Endothelial cell of umbilical vein (primary cell): ENCODE measurements around the gene CEACAM7. TPM values are rescaled to one million over a fixed set of nuclear protein-coding genes. Genes with fewer than 3 reads are reported as not detected.
"Not testable (repeated sequence)": the region's sequence is repeated elsewhere in the genome, so short reads cannot be mapped to it uniquely, and the experiment has no call there.

Source experiments
- BruUV-seq: library from RNA; stranded (reverse); fragments of 400-500 nt; replicated peaks from 2 replicates; lab custom pipeline; 2021; lab: Mats Ljungman, UMichigan
- CTCF ChIA-PET: fragments of 300-600, 350-600 bp; sonication (Branson Sonifier 250); formaldehyde crosslinking; loops from one replicate; lab custom pipeline; 2021; ENCODE audit warnings: antibody characterized with exemption, inconsistent platforms; lab: Charles Lee
- POLR2A ChIA-PET: fragments of 300-600, 350-600 bp; sonication (Branson Sonifier 250); formaldehyde crosslinking; loops from one replicate; lab custom pipeline; 2021; ENCODE audit warnings: antibody characterized with exemption, inconsistent platforms; lab: Charles Lee
- DNase-seq: peaks from one replicate; pipeline ENCODE4 v3.0.0-alpha.2; 2011; ENCODE audit warnings: low read depth, low spot score
- FAIRE-seq: peaks from 2 replicates; lab custom pipeline; 2011; peaks lifted over from hg19 to GRCh38; lab: Jason Lieb, UNC
- H2AFZ ChIP-seq: 2 replicates; pipeline ENCODE4 v1.6.0; 2012; ENCODE audit warnings: low read depth, low read length, control low read depth, inconsistent platforms
- H3K27ac ChIP-seq: 2 replicates; pipeline ENCODE4 v1.5.1; 2011; ENCODE audit warnings: low read depth, mild to moderate bottlenecking, control low read depth, low read length, moderate library complexity; ENCODE audit not compliant: insufficient read depth
- H3K27me3 ChIP-seq, 2 experiments: 2 replicates each; pipeline versions ENCODE4 v1.6.0 to v1.6.1; 2011; ENCODE audit warnings: low read length in 2 of 2, mixed read lengths in 1 of 2; ENCODE audit not compliant: control insufficient read depth in 2 of 2, insufficient read depth in 2 of 2
- H3K36me3 ChIP-seq, 2 experiments: 2 replicates in 1 of 2; 3 replicates in 1 of 2; pipeline ENCODE4 v1.5.1; 2011; ENCODE audit warnings: low read length in 2 of 2, mild to moderate bottlenecking in 1 of 2, moderate library complexity in 1 of 2; ENCODE audit not compliant: control insufficient read depth in 2 of 2, insufficient read depth in 2 of 2; ENCODE audit errors: extremely low read depth in 1 of 2
- H3K4me1 ChIP-seq: 3 replicates; pipeline ENCODE4 v1.5.1; 2011; ENCODE audit warnings: mild to moderate bottlenecking, low read length; ENCODE audit not compliant: control insufficient read depth, insufficient read depth; ENCODE audit errors: extremely low read depth
- H3K4me2 ChIP-seq: 2 replicates; pipeline ENCODE4 v1.6.1; 2011; ENCODE audit warnings: low read length, control low read depth, mixed read lengths; ENCODE audit not compliant: insufficient read depth
- H3K4me3 ChIP-seq, 3 experiments: fragments of 200-600 bp in 1 of 3; sonication (generic), shearing (Covaris generic) in 1 of 3; replicated peaks in 1 of 3; 2 replicates each; pipeline ENCODE4 v1.5.1; 2011 to 2016; ENCODE audit warnings: control low read depth in 3 of 3, low read length in 3 of 3, mild to moderate bottlenecking in 2 of 3, inconsistent platforms in 1 of 3, low read depth in 1 of 3, moderate library complexity in 1 of 3; ENCODE audit not compliant: insufficient read depth in 1 of 3
- H3K79me2 ChIP-seq: 2 replicates; pipeline ENCODE4 v1.6.0; 2012; ENCODE audit warnings: low read length, inconsistent platforms; ENCODE audit not compliant: control insufficient read depth, insufficient read depth
- H3K9ac ChIP-seq: replicated peaks from 2 replicates; pipeline ENCODE3; 2011; ENCODE audit warnings: low read length, control low read depth; ENCODE audit not compliant: insufficient read depth; ENCODE audit errors: extremely low read depth
- H3K9me1 ChIP-seq: replicated peaks from 3 replicates; pipeline ENCODE4 v1.6.0; 2011; ENCODE audit warnings: mild to moderate bottlenecking, low read length; ENCODE audit not compliant: control insufficient read depth, insufficient read depth; ENCODE audit errors: extremely low read depth
- H3K9me3 ChIP-seq: replicated peaks from 2 replicates; pipeline ENCODE4 v1.5.1; 2012; ENCODE audit warnings: low read length, inconsistent platforms; ENCODE audit not compliant: control insufficient read depth, insufficient read depth
- H4K20me1 ChIP-seq: replicated peaks from 2 replicates; pipeline ENCODE3; 2011; ENCODE audit warnings: mild to moderate bottlenecking, low read length; ENCODE audit not compliant: control insufficient read depth, insufficient read depth; ENCODE audit errors: extremely low read depth
- EZH2 ChIP-seq: IDR thresholded peaks from 2 replicates; pipeline ENCODE4 v1.6.1; 2012; ENCODE audit warnings: borderline replicate concordance, low read depth, mild to moderate bottlenecking, moderate library complexity, low read length, inconsistent platforms; ENCODE audit not compliant: severe bottlenecking
- FOS ChIP-seq: IDR thresholded peaks from 2 replicates; pipeline ENCODE4 v1.6.1; 2011; ENCODE audit warnings: mild to moderate bottlenecking, low read length, moderate library complexity, borderline replicate concordance; ENCODE audit not compliant: insufficient read depth
- GATA2 ChIP-seq: IDR thresholded peaks from 2 replicates; pipeline ENCODE4 v1.7.0; 2011; ENCODE audit warnings: low read depth, mild to moderate bottlenecking, moderate library complexity, mixed read lengths, low read length; ENCODE audit not compliant: insufficient read length, insufficient read depth
- JUN ChIP-seq: IDR thresholded peaks from 2 replicates; pipeline ENCODE4 v1.6.1; 2011; ENCODE audit warnings: borderline replicate concordance, low read depth; ENCODE audit not compliant: insufficient read length, insufficient read depth
- MYC ChIP-seq: IDR thresholded peaks from one replicate; pipeline ENCODE4 v1.6.1; 2011; ENCODE audit warnings: mild to moderate bottlenecking, low read depth, low read length
- POLR2A ChIP-seq: IDR thresholded peaks from 2 replicates; pipeline ENCODE4 v1.6.1; 2012; ENCODE audit warnings: low read depth, mild to moderate bottlenecking, control low read depth, low read length
- POLR2AphosphoS5 ChIP-seq: IDR thresholded peaks from 2 replicates; pipeline ENCODE4 v1.6.1; 2012; ENCODE audit warnings: low read depth, mild to moderate bottlenecking, control low read depth, low read length, moderate library complexity; ENCODE audit not compliant: insufficient read depth
- dilution Hi-C: fragments of 300-500 bp; cut with MboI; formaldehyde crosslinking; loops from one replicate; pipeline ENCODE4 v1.15.0; 2019; ENCODE audit warnings: low sequenced_read_pairs; ENCODE audit not compliant: extremely low pct_ligation_motif_present
- intact Hi-C: fragments of 100-400 bp; cut with micrococcal nuclease; formaldehyde crosslinking; loops from one replicate; pipeline ENCODE4 v1.10.0; 2022
- polyA plus RNA-seq, 4 experiments: library from polyadenylated mRNA; depleted of rRNA in 3 of 4; stranded (reverse) in 3 of 4; unstranded in 1 of 4; fragments of >200 nt; gene quantifications; 2 replicates each; pipeline versions ENCODE4 v1.2.1 to v1.2.3, GENCODE V29; 2011 to 2012; ENCODE audit warnings: missing spikeins in 1 of 4
- total RNA-seq: library from RNA; stranded (reverse); gene quantifications from 2 replicates; pipeline ENCODE4 v1.2.3, GENCODE V29; 2021
- TF ChIP-seq, protein P1 (sequence below): IDR thresholded peaks from 2 replicates; pipeline ENCODE4 v1.6.1; 2011; ENCODE audit not compliant: insufficient read depth, insufficient read length
- TF ChIP-seq, protein P2 (sequence below), 2 donors: IDR thresholded peaks; 1 replicate in 1 of 2; 2 replicates in 1 of 2; pipeline ENCODE4 v1.5.1; 2011; ENCODE audit warnings: low read length in 2 of 2, mild to moderate bottlenecking in 2 of 2, moderate library complexity in 2 of 2, control low read depth in 1 of 2, inconsistent platforms in 1 of 2, low read depth in 1 of 2; ENCODE audit not compliant: insufficient read depth in 1 of 2; ENCODE audit errors: extremely low read depth in 1 of 2

The CEACAM7 gene
- total and polyA plus RNA-seq, 2 donors (not counting 3 experiments of a cell fraction or from before 2014, with no cell fraction given), result 0.03 TPM; not detected in 1

GRCh38 chr19:41709951-41710645 lies 22.0 kb upstream of the CEACAM7 start:
- H3K36me3 ChIP-seq, result no peaks in the 10 kb centered on the region
- intact Hi-C loops, result no loop called here
- no TSS peak for BruUV-seq
- no peak overlapping the region for H3K4me3 ChIP-seq
- ChIA-PET POLR2A (no interaction called here), CTCF (no interaction called here)
- H3K27me3 ChIP-seq, result no peaks in the 10 kb centered on the region
- no peak overlapping the region for H3K9ac ChIP-seq
- H3K4me1 ChIP-seq, result no peaks in the 10 kb centered on the region
- no peaks in the 10 kb centered on the region for H4K20me1 ChIP-seq
- DNase-seq (no peak), FAIRE-seq (no peak)
- TF ChIP-seq FOS, result no peak
- TF ChIP-seq, protein P1, sequence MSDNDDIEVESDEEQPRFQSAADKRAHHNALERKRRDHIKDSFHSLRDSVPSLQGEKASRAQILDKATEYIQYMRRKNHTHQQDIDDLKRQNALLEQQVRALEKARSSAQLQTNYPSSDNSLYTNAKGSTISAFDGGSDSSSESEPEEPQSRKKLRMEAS, result no peak
- TF ChIP-seq MYC, result no peak
- TF ChIP-seq, protein P2, sequence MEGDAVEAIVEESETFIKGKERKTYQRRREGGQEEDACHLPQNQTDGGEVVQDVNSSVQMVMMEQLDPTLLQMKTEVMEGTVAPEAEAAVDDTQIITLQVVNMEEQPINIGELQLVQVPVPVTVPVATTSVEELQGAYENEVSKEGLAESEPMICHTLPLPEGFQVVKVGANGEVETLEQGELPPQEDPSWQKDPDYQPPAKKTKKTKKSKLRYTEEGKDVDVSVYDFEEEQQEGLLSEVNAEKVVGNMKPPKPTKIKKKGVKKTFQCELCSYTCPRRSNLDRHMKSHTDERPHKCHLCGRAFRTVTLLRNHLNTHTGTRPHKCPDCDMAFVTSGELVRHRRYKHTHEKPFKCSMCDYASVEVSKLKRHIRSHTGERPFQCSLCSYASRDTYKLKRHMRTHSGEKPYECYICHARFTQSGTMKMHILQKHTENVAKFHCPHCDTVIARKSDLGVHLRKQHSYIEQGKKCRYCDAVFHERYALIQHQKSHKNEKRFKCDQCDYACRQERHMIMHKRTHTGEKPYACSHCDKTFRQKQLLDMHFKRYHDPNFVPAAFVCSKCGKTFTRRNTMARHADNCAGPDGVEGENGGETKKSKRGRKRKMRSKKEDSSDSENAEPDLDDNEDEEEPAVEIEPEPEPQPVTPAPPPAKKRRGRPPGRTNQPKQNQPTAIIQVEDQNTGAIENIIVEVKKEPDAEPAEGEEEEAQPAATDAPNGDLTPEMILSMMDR (IDR thresholded peaks at IDR 0.05; ENCODE audit: extremely low read depth in 1 of 2, insufficient read depth in 1 of 2, low read depth in 1 of 2, low read length in 2 of 2), result no peak
- no peak for TF ChIP-seq POLR2A
- no peak for TF ChIP-seq EZH2
- no peak for TF ChIP-seq GATA2
- no peak for TF ChIP-seq POLR2AphosphoS5
- no peak for TF ChIP-seq JUN
- no peak overlapping the region for H3K4me2 ChIP-seq
- no peaks in the 10 kb centered on the region for H3K79me2 ChIP-seq
- no peak overlapping the region for H2AFZ ChIP-seq
- dilution Hi-C loops, result no loop called here
- no peaks in the 10 kb centered on the region for H3K9me3 ChIP-seq
- no peak overlapping the region for H3K27ac ChIP-seq
- H3K9me1 ChIP-seq, result no peaks in the 10 kb centered on the region

DNA sequence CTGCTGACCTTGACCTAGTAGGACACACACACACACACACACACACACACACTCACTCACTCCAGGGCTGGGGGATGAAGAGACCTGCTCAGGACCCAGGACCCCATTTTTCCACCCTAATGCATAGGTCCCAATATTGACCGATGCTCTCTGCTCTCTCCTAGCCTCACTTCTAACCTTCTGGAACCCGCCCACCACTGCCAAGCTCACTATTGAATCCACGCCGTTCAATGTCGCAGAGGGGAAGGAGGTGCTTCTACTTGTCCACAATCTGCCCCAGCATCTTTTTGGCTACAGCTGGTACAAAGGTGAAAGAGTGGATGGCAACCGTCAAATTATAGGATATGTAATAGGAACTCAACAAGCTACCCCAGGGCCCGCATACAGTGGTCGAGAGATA lies 21.4 kb upstream of the CEACAM7 start:
- H3K79me2 ChIP-seq, BruUV-seq, H3K9me1 ChIP-seq, H3K9ac ChIP-seq, H4K20me1 ChIP-seq, POLR2A ChIA-PET, FAIRE-seq, H3K27me3 ChIP-seq, intact Hi-C loops, H2AFZ ChIP-seq, H3K9me3 ChIP-seq, H3K36me3 ChIP-seq, H3K4me2 ChIP-seq, dilution Hi-C loops, CTCF ChIA-PET, DNase-seq, H3K4me1 ChIP-seq, H3K4me3 ChIP-seq, H3K27ac ChIP-seq: not testable (repeated sequence)
